HEK293 (cell line): ENCODE data around the gene GARIN5A.

Source experiments
- GLI2 ChIP-seq: fragments of 450-650 bp; formaldehyde crosslinking; IDR thresholded peaks from 2 replicates; pipeline ENCODE4; 2017; ENCODE audit warnings: missing biosample characterization, missing genetic modification characterization, low read depth, borderline replicate concordance
- REPIN1 ChIP-seq: fragments of 450-650 bp; formaldehyde crosslinking; IDR thresholded peaks from 2 replicates; pipeline ENCODE4 v1.5.1; 2017; ENCODE audit warnings: missing biosample characterization, missing genetic modification characterization, low read depth
- SCRT2 ChIP-seq: fragments of 450-650 bp; formaldehyde crosslinking; IDR thresholded peaks from 2 replicates; pipeline ENCODE4 v1.5.1; 2016; ENCODE audit warnings: missing biosample characterization, missing genetic modification characterization
- TCF7L2 ChIP-seq: IDR thresholded peaks from 2 replicates; pipeline ENCODE4 v1.6.1; 2011; ENCODE audit warnings: low read depth, mild to moderate bottlenecking, inconsistent platforms, low read length, moderate library complexity, borderline replicate concordance
- ZNF2 ChIP-seq: fragments of 450-650 bp; formaldehyde crosslinking; IDR thresholded peaks from 2 replicates; pipeline ENCODE4 v1.5.1; 2016; ENCODE audit warnings: missing biosample characterization, missing genetic modification characterization
- ZNF658 ChIP-seq: fragments of 450-650 bp; formaldehyde crosslinking; IDR thresholded peaks from 2 replicates; pipeline ENCODE4; 2016; ENCODE audit warnings: missing biosample characterization, missing genetic modification characterization
- ZNF843 ChIP-seq: fragments of 450-650 bp; formaldehyde crosslinking; IDR thresholded peaks from 2 replicates; pipeline ENCODE4 v1.5.1; 2016; ENCODE audit warnings: missing biosample characterization, missing genetic modification characterization
- TF ChIP-seq, protein P1 (sequence below): fragments of 450-650 bp; formaldehyde crosslinking; IDR thresholded peaks from 2 replicates; pipeline ENCODE4 v1.5.1; 2016; ENCODE audit warnings: missing biosample characterization, missing genetic modification characterization
- TF ChIP-seq, protein P2 (sequence below): fragments of 450-650 bp; formaldehyde crosslinking; IDR thresholded peaks from 2 replicates; pipeline ENCODE4 v1.5.1; 2016; ENCODE audit warnings: missing biosample characterization, missing genetic modification characterization, borderline replicate concordance

DNA sequence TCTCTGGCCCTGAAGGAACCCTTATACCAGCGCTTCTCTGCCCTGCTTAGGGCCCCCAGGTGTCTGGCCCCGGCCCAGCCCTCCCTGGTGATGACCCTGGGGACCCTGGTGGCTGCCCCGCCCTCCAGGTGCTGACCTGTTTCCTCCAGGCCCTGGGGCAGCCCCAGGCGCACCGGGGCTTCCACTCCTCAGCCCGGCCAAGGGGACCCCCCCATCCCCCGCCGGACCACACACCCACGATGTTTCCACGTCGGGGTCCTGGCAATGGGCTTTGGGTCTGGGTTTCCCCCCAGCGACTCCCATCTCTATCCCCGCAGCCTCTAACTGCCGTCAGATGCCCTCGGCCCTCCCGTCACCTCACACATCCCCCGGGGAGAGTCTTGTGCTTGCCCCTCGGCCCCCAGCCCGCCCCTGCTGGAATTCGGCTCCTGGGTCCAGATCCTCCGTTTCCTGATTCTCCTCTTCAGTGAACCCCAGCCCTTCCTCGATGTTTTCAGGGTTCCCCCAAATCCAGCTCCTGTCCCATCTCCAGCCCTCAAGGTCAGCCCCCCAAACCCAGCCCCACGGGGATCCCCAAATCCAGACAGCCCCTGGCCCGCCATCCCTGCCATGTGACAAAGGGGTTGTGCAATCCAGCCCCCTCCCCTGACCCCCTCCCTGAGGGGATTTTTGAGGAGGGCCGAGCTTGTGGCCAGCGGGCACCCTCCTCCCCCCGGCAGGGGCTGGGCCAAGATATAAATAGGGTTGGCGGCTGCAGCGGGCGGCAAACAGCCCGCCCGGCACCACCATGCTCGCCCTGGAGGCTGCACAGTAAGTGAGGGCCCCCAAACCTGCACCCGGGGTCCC is 58.2 kb downstream of the GARIN5A start, which contains the start of gene SPIB:
- TF ChIP-seq, protein P1, sequence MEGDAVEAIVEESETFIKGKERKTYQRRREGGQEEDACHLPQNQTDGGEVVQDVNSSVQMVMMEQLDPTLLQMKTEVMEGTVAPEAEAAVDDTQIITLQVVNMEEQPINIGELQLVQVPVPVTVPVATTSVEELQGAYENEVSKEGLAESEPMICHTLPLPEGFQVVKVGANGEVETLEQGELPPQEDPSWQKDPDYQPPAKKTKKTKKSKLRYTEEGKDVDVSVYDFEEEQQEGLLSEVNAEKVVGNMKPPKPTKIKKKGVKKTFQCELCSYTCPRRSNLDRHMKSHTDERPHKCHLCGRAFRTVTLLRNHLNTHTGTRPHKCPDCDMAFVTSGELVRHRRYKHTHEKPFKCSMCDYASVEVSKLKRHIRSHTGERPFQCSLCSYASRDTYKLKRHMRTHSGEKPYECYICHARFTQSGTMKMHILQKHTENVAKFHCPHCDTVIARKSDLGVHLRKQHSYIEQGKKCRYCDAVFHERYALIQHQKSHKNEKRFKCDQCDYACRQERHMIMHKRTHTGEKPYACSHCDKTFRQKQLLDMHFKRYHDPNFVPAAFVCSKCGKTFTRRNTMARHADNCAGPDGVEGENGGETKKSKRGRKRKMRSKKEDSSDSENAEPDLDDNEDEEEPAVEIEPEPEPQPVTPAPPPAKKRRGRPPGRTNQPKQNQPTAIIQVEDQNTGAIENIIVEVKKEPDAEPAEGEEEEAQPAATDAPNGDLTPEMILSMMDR (tag by site-specific recombination) = no peak
- TF ChIP-seq SCRT2 (tag by site-specific recombination) = no peak
- no peak for TF ChIP-seq ZNF843 (tag by site-specific recombination)
- no peak for TF ChIP-seq ZNF2
- TF ChIP-seq, protein P2, sequence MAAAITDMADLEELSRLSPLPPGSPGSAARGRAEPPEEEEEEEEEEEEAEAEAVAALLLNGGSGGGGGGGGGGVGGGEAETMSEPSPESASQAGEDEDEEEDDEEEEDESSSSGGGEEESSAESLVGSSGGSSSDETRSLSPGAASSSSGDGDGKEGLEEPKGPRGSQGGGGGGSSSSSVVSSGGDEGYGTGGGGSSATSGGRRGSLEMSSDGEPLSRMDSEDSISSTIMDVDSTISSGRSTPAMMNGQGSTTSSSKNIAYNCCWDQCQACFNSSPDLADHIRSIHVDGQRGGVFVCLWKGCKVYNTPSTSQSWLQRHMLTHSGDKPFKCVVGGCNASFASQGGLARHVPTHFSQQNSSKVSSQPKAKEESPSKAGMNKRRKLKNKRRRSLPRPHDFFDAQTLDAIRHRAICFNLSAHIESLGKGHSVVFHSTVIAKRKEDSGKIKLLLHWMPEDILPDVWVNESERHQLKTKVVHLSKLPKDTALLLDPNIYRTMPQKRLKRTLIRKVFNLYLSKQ (tag by site-specific recombination) = no peak
- no peak for TF ChIP-seq ZNF658 (tag by site-specific recombination)
- no peak for TF ChIP-seq TCF7L2
- TF ChIP-seq REPIN1 (tag by site-specific recombination) = no peak
- no peak for TF ChIP-seq GLI2 (tag by site-specific recombination)
